ENCODE measurements around the gene TAF1A.

Gene TAF1A

DNA sequence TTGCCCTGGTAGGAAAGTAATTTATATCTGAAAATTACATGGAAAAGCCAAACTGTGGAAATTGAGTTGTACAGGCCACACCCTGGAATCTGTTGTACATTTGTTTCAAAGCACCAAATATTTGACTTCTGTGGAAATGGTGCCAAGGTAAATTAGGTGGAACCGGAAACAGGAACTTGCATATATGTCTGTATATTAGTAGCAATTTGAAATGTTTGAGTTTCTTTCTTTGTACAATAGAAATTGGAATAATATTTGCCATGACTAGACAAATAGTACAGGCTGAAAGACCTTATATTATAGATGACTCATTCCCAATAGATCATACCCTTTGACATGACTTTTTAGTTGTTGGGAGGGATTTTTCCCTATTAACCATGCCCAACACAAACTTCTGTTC is 10.5 kb upstream of the TAF1A start:
- CTCF ChIA-PET, result no interaction called here

DNA sequence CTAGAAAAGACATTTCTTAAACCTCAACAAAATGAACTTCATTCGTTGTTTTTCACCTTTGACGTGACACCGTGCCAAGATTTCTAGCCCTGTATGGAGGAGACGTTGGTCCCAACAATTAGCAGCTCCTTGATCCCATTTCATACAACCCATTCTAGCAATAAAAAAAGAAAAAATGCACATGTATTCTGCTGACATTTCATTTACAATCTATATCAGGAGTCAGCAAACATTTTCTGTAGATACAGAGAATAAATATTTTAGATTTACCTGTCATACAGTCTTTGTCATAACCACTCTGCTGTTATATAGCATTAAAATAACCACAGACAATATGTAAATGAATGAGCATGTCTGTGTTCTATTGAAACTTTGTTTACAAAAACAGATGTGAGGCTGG is 7.0 kb upstream of the TAF1A start:
- ChIA-PET CTCF (no interaction called here), POLR2A (ENCODE audit: low non-redundant PET) (no interaction called here)
- TF ChIP-seq, protein P1, sequence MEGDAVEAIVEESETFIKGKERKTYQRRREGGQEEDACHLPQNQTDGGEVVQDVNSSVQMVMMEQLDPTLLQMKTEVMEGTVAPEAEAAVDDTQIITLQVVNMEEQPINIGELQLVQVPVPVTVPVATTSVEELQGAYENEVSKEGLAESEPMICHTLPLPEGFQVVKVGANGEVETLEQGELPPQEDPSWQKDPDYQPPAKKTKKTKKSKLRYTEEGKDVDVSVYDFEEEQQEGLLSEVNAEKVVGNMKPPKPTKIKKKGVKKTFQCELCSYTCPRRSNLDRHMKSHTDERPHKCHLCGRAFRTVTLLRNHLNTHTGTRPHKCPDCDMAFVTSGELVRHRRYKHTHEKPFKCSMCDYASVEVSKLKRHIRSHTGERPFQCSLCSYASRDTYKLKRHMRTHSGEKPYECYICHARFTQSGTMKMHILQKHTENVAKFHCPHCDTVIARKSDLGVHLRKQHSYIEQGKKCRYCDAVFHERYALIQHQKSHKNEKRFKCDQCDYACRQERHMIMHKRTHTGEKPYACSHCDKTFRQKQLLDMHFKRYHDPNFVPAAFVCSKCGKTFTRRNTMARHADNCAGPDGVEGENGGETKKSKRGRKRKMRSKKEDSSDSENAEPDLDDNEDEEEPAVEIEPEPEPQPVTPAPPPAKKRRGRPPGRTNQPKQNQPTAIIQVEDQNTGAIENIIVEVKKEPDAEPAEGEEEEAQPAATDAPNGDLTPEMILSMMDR (conservative IDR thresholded peaks at IDR 0.05; ENCODE audit: low read depth), result no peak
- no peak overlapping the region for H3K27ac ChIP-seq
- DNase-seq (ENCODE audit: low spot score), result no peak

More for the DNA sequence above, 10.5 kb upstream of the TAF1A start:
- H3K27ac ChIP-seq, result no peak overlapping the region
- no peak for DNase-seq (ENCODE audit: low spot score)
- TF ChIP-seq, protein P1 (conservative IDR thresholded peaks at IDR 0.05; ENCODE audit: low read depth), result no peak
- POLR2A ChIA-PET (ENCODE audit: low non-redundant PET), result no interaction called here

DNA sequence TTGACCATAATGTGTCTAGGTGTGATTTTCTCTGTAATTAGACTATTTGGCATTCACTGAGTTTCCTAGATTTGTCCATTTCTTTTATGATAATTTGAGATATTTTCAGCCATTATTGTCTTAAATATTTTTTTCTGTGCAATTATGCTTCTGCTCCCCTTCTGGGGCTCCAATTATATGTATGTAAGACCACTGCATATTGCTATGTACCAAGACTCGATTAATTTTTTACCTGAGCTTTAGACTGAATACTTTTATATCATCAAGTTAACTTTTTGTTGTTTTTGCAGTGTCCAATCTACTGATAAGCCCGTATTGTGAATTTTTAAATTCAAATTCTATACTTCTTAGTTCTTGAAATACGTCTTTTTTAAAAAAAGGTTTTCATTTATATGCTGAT is 5.1 kb upstream of the TAF1A start:
- CTCF ChIA-PET, result no interaction called here
- DNase-seq (ENCODE audit: low spot score), result no peak
- POLR2A ChIA-PET (ENCODE audit: low non-redundant PET), result no interaction called here
- TF ChIP-seq, protein P1 (conservative IDR thresholded peaks at IDR 0.05; ENCODE audit: low read depth), result no peak
- no peak overlapping the region for H3K27ac ChIP-seq

DNA sequence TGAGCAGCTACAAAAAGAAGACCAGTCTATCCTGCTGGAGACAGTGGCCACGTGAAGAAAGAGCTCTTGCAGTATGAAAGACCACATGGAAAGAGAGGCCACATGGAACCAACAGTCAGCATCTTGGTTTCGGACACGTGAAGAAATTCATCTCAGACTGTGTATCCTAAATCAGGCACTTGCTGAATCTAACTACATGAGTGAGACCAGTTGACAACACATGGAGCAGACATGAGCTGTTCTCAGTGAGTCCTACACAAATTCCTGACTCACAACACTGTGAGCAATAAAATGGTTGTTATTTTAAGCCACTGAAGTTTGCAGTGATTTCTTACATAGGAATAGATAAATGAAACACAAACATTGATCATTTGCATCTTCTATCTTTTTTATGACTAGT is 2.4 kb upstream of the TAF1A start:
- CTCF ChIA-PET, result interaction anchor here (0.6 kb wide), 1 partner anchor 1499 kb away, joined by 3 read pairs; no protein-coding TSS in a partner anchor
- POLR2A ChIA-PET (ENCODE audit: low non-redundant PET), result no interaction called here
- TF ChIP-seq, protein P1 (conservative IDR thresholded peaks at IDR 0.05; ENCODE audit: low read depth), result no peak
- no peak overlapping the region for H3K27ac ChIP-seq
- DNase-seq (ENCODE audit: low spot score), result no peak

DNA sequence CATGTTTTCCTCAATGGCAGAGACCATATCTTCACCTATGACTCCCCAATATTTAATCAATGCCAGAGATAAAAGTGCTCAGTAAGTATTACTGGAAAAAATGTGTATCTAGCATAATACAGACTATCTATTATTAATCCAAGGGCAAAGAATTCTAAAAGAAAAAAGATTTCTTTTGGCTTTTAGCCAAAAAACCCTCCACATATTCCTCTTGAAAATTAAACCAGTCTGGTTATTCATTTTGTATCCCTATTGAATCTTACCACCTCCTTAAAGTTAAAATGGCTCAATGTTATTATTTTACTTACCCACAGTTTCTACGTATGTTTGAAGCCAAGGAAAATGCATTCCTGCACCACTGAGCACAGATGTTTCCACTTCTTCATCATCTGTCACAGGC is 1.6 kb downstream of the TAF1A start:
- ChIA-PET CTCF (no interaction called here), POLR2A (ENCODE audit: low non-redundant PET) (no interaction called here)

DNA sequence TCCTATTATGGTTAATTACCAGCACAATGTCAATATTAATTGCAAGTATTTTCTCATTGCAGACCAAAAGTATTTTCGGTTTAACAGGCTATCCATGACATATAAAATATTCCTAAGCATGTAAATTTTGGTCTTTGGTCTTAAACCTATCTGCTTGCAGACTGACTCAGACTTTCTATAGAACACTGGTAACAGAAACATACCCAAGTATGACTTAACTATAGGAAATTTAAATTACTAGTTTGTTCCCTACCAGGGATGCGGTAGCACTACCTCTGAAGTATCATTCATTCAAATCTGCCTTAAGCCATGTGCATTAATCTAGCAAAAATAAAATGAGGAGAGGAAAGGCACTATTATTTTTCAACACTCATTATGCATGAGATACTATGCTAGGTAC is 2.9 kb downstream of the TAF1A start:
- H3K27ac ChIP-seq, result no peak overlapping the region
- TF ChIP-seq, protein P1 (conservative IDR thresholded peaks at IDR 0.05; ENCODE audit: low read depth), result no peak
- no peak for DNase-seq (ENCODE audit: low spot score)
- CTCF ChIA-PET, result no interaction called here
- POLR2A ChIA-PET (ENCODE audit: low non-redundant PET), result no interaction called here

More for the DNA sequence above, 1.6 kb downstream of the TAF1A start:
- no peak overlapping the region for H3K27ac ChIP-seq
- TF ChIP-seq, protein P1 (conservative IDR thresholded peaks at IDR 0.05; ENCODE audit: low read depth), result no peak
- DNase-seq (ENCODE audit: low spot score), result no peak

DNA sequence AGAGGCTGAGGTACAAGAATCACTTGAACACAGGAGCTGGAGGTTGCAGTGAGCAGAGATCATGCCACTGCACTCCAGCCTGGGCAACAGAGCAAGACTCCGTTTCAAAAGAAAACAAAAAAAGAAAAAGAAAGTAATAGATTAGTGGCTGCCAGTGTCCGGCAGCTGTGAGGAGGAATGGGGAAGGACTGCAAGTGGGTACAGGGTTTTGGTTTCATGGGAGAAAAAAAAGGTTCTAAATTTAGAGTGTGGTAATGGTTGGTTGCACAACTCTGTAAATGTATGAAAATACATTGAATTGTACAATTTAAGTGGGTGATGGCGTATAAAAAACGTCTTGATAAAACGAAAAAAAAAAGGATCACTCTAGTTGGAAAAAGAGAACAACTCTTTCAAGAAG is 6.7 kb downstream of the TAF1A start:
- DNase-seq (ENCODE audit: low spot score), result no peak
- TF ChIP-seq, protein P1 (conservative IDR thresholded peaks at IDR 0.05; ENCODE audit: low read depth), result no peak
- CTCF ChIA-PET, result interaction anchor here (0.6 kb wide), 1 partner anchor 26 kb away, joined by 6 read pairs; no protein-coding TSS in a partner anchor
- peak overlapping the region; percentile 71 for H3K27ac ChIP-seq
- POLR2A ChIA-PET (ENCODE audit: low non-redundant PET), result no interaction called here

Measured in RWPE1 (cell line).